ENCODE measurements around the gene KSR1. TPM values are rescaled to one million over a fixed set of nuclear protein-coding genes. Genes with fewer than 3 reads are reported as not detected.

Gene KSR1
- total RNA-seq, 2 donors from 2014 or later: 33.7 to 46.3 TPM

GRCh38 chr17:27414694-27415093 lies 41.6 kb upstream of the KSR1 start:
- Histone ChIP-seq H3K4me1 (ENCODE audit: control insufficient read depth, insufficient read depth, low read length) (no peaks in the 10 kb centered on the region), H3K9me3 (ENCODE audit: control insufficient read depth, low read length) (no peaks in the 10 kb centered on the region), H3K27ac (ENCODE audit: low read depth, low read length) (no peak overlapping the region), H3K4me3 (ENCODE audit: low read length) (no peak overlapping the region), H3K9ac (ENCODE audit: extremely low read depth, low read length, poor library complexity, severe bottlenecking) (no peak overlapping the region), H3K27me3 (ENCODE audit: control insufficient read depth, insufficient read depth, low read length, poor library complexity, severe bottlenecking) (no peaks in the 10 kb centered on the region), H3K36me3 (ENCODE audit: control insufficient read depth, insufficient read depth, low read length) (no peaks in the 10 kb centered on the region)
- H3K27me3 Mint-ChIP-seq (ENCODE audit: insufficient read depth): peaks cover 2% of the 10 kb centered on the region
- no peaks in the 10 kb centered on the region for H3K4me1 Mint-ChIP-seq
- 77 to 90% methylated on average over 4 to 6 of the region's 6 CpGs for WGBS, 2 experiments (ENCODE audit: insufficient coverage in 1 of 2, insufficient read length in 1 of 2)
- DNase-seq: no peak
- H3K27ac Mint-ChIP-seq: no peak overlapping the region
- no peaks in the 10 kb centered on the region for H3K36me3 Mint-ChIP-seq (ENCODE audit: low read depth)
- H3K4me3 Mint-ChIP-seq: no peak overlapping the region
- H3K9me3 Mint-ChIP-seq: no peaks in the 10 kb centered on the region
- no peak for TF ChIP-seq CTCF (conservative IDR thresholded peaks at IDR 0.05)

- H3K4me3 Mint-ChIP-seq: no peak overlapping the region
- peaks cover 2% of the 10 kb centered on the region for H3K27me3 Mint-ChIP-seq (ENCODE audit: insufficient read depth)
- 77 to 95% methylated on average over 3 to 6 of the region's 6 CpGs for WGBS, 2 experiments (ENCODE audit: insufficient coverage in 1 of 2, insufficient read length in 1 of 2)
- Histone ChIP-seq H3K4me1 (ENCODE audit: control insufficient read depth, insufficient read depth, low read length) (no peaks in the 10 kb centered on the region), H3K27ac (ENCODE audit: low read depth, low read length) (no peak overlapping the region), H3K27me3 (ENCODE audit: control insufficient read depth, insufficient read depth, low read length, poor library complexity, severe bottlenecking) (no peaks in the 10 kb centered on the region), H3K9ac (ENCODE audit: extremely low read depth, low read length, poor library complexity, severe bottlenecking) (no peak overlapping the region), H3K4me3 (ENCODE audit: low read length) (no peak overlapping the region), H3K36me3 (ENCODE audit: control insufficient read depth, insufficient read depth, low read length) (no peaks in the 10 kb centered on the region), H3K9me3 (ENCODE audit: control insufficient read depth, low read length) (no peaks in the 10 kb centered on the region)
- DNase-seq: peak; percentile 44
- H3K27ac Mint-ChIP-seq: no peak overlapping the region
- H3K9me3 Mint-ChIP-seq: no peaks in the 10 kb centered on the region
- no peaks in the 10 kb centered on the region for H3K4me1 Mint-ChIP-seq
- no peak for TF ChIP-seq CTCF (conservative IDR thresholded peaks at IDR 0.05)
- no peaks in the 10 kb centered on the region for H3K36me3 Mint-ChIP-seq (ENCODE audit: low read depth)
Observed at GRCh38 chr17:27415120-27415795, 41.0 kb upstream of the KSR1 start.

GRCh38 chr17:27417596-27418365 lies 38.5 kb upstream of the KSR1 start:
- Histone ChIP-seq H3K9me3 (ENCODE audit: control insufficient read depth, low read length) (no peaks in the 10 kb centered on the region), H3K27ac (ENCODE audit: low read depth, low read length) (no peak overlapping the region), H3K4me3 (ENCODE audit: low read length) (no peak overlapping the region), H3K36me3 (ENCODE audit: control insufficient read depth, insufficient read depth, low read length) (no peaks in the 10 kb centered on the region), H3K4me1 (ENCODE audit: control insufficient read depth, insufficient read depth, low read length) (no peaks in the 10 kb centered on the region), H3K9ac (ENCODE audit: extremely low read depth, low read length, poor library complexity, severe bottlenecking) (no peak overlapping the region), H3K27me3 (ENCODE audit: control insufficient read depth, insufficient read depth, low read length, poor library complexity, severe bottlenecking) (no peaks in the 10 kb centered on the region)
- no peak for TF ChIP-seq CTCF (conservative IDR thresholded peaks at IDR 0.05)
- no peak overlapping the region for H3K27ac Mint-ChIP-seq
- no peak overlapping the region for H3K4me3 Mint-ChIP-seq
- no peaks in the 10 kb centered on the region for H3K36me3 Mint-ChIP-seq (ENCODE audit: low read depth)
- peaks cover 2% of the 10 kb centered on the region for H3K27me3 Mint-ChIP-seq (ENCODE audit: insufficient read depth)
- 91 to 96% methylated on average over 11 to 13 of the region's 13 CpGs for WGBS, 2 experiments (ENCODE audit: insufficient coverage in 1 of 2, insufficient read length in 1 of 2)
- H3K9me3 Mint-ChIP-seq: no peaks in the 10 kb centered on the region
- no peak for DNase-seq
- H3K4me1 Mint-ChIP-seq: no peaks in the 10 kb centered on the region
